Panc1 (cell line): ENCODE measurements around the gene TRERF1.
"Not testable (repeated sequence)": the region's sequence is repeated elsewhere in the genome, so short reads cannot be mapped to it uniquely, and the experiment has no call there.

Experiments
- POLR2AphosphoS5 ChIP-seq: IDR thresholded peaks from 2 replicates; pipeline ENCODE4 v1.6.1; 2012; ENCODE audit warnings: mild to moderate bottlenecking, low read depth, low read length, moderate library complexity
- SIN3A ChIP-seq: IDR thresholded peaks from 2 replicates; pipeline ENCODE4 v1.6.1; 2012; ENCODE audit warnings: low read depth, mild to moderate bottlenecking, low read length, moderate library complexity, borderline replicate concordance; ENCODE audit not compliant: insufficient read depth
- TCF7L2 ChIP-seq: IDR thresholded peaks from 2 replicates; pipeline ENCODE4 v1.6.1; 2011; ENCODE audit warnings: mild to moderate bottlenecking, low read depth, low read length, inconsistent platforms
- TF ChIP-seq, protein P1 (sequence below): fragments of 450-650 bp; IDR thresholded peaks from 2 replicates; pipeline ENCODE4 v1.5.1; 2017; ENCODE audit warnings: mild to moderate bottlenecking
- TF ChIP-seq, protein P2 (sequence below), 2 experiments: IDR thresholded peaks; 2 replicates each; pipeline ENCODE4 v1.6.1; 2011 to 2012; ENCODE audit warnings: low read depth in 2 of 2, control low read depth in 1 of 2, low read length in 1 of 2, mild to moderate bottlenecking in 1 of 2, moderate library complexity in 1 of 2; ENCODE audit not compliant: insufficient read depth in 1 of 2

DNA sequence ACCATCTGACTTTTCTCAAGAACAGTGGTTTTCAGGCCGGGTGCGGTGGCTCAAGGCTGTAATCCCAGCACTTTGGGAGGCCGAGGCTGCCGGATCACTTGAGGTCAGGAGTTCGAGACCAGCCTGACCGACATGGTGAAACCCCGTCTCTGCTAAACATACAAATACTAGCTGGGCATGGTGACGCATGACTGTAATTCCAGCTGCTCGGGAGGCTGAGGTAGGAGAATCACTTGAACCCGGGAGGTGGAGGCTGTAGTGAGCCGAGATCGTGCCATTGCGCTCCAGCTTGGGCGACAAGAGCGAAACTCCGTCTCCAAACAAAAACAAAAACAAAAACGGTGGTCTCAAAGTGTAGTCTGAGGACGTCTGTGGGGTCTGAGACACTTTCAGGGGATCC lies 235.2 kb downstream of the TRERF1 start:
- TF ChIP-seq, protein P1, sequence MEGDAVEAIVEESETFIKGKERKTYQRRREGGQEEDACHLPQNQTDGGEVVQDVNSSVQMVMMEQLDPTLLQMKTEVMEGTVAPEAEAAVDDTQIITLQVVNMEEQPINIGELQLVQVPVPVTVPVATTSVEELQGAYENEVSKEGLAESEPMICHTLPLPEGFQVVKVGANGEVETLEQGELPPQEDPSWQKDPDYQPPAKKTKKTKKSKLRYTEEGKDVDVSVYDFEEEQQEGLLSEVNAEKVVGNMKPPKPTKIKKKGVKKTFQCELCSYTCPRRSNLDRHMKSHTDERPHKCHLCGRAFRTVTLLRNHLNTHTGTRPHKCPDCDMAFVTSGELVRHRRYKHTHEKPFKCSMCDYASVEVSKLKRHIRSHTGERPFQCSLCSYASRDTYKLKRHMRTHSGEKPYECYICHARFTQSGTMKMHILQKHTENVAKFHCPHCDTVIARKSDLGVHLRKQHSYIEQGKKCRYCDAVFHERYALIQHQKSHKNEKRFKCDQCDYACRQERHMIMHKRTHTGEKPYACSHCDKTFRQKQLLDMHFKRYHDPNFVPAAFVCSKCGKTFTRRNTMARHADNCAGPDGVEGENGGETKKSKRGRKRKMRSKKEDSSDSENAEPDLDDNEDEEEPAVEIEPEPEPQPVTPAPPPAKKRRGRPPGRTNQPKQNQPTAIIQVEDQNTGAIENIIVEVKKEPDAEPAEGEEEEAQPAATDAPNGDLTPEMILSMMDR: not testable (repeated sequence)
- not testable (repeated sequence) for TF ChIP-seq POLR2AphosphoS5, SIN3A, TCF7L2
- TF ChIP-seq, protein P2, sequence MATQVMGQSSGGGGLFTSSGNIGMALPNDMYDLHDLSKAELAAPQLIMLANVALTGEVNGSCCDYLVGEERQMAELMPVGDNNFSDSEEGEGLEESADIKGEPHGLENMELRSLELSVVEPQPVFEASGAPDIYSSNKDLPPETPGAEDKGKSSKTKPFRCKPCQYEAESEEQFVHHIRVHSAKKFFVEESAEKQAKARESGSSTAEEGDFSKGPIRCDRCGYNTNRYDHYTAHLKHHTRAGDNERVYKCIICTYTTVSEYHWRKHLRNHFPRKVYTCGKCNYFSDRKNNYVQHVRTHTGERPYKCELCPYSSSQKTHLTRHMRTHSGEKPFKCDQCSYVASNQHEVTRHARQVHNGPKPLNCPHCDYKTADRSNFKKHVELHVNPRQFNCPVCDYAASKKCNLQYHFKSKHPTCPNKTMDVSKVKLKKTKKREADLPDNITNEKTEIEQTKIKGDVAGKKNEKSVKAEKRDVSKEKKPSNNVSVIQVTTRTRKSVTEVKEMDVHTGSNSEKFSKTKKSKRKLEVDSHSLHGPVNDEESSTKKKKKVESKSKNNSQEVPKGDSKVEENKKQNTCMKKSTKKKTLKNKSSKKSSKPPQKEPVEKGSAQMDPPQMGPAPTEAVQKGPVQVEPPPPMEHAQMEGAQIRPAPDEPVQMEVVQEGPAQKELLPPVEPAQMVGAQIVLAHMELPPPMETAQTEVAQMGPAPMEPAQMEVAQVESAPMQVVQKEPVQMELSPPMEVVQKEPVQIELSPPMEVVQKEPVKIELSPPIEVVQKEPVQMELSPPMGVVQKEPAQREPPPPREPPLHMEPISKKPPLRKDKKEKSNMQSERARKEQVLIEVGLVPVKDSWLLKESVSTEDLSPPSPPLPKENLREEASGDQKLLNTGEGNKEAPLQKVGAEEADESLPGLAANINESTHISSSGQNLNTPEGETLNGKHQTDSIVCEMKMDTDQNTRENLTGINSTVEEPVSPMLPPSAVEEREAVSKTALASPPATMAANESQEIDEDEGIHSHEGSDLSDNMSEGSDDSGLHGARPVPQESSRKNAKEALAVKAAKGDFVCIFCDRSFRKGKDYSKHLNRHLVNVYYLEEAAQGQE (IDR thresholded peaks at IDR 0.05; ENCODE audit: insufficient read depth in 1 of 2, low read depth in 2 of 2, low read length in 1 of 2): not testable (repeated sequence)
